Measurements from ENCODE around the gene CMTR1.

GRCh38 chr6:37388578-37388977, 44.4 kb upstream of the CMTR1 start:
- no peak for TF ChIP-seq CTCF (tag by site-specific recombination; IDR thresholded peaks at IDR 0.05)
- TF ChIP-seq ZNF274 (IDR thresholded peaks at IDR 0.05; ENCODE audit: low read length) = no peak
- no peak for TF ChIP-seq ZNF274 (tag by site-specific recombination; IDR thresholded peaks at IDR 0.05; ENCODE audit: borderline replicate concordance)
- no peak for TF ChIP-seq ZNF423 (tag by site-specific recombination; IDR thresholded peaks at IDR 0.05)
- TF ChIP-seq ZBTB11 (tag by site-specific recombination; conservative IDR thresholded peaks at IDR 0.05; ENCODE audit: low read depth) = no peak
- TF ChIP-seq RBAK (tag by site-specific recombination; IDR thresholded peaks at IDR 0.05) = no peak
- TF ChIP-seq REST (tag by site-specific recombination; IDR thresholded peaks at IDR 0.05) = no peak
